GM18907 (cell line): ENCODE results near the gene RFX5.
"Not testable (repeated sequence)": the region's sequence is repeated elsewhere in the genome, so short reads cannot be mapped to it uniquely, and the experiment has no call there.

Source experiments
- ATAC-seq: cut with Tn5 transposase; IDR thresholded peaks from one replicate; pipeline ENCODE4 v1.9.1; 2021; ENCODE audit warnings: mild to moderate bottlenecking, moderate library complexity; ENCODE audit not compliant: unreplicated experiment

The RFX5 gene

GRCh38 chr1:151362308-151363155 is 15.5 kb upstream of the RFX5 start:
- no peak for ATAC-seq

GRCh38 chr1:151361883-151362282 is 14.8 kb upstream of the RFX5 start:
- no peak for ATAC-seq

GRCh38 chr1:151356696-151357095 is 9.6 kb upstream of the RFX5 start:
- ATAC-seq: no peak

GRCh38 chr1:151352021-151352718 is 5.1 kb upstream of the RFX5 start:
- no peak for ATAC-seq

GRCh38 chr1:151350323-151350722 is 3.3 kb upstream of the RFX5 start:
- ATAC-seq: not testable (repeated sequence)

GRCh38 chr1:151347523-151348246 is 633 bp upstream of the RFX5 start:
- ATAC-seq: no peak

GRCh38 chr1:151346082-151346768 is 827 bp downstream of the RFX5 start:
- ATAC-seq: no peak

GRCh38 chr1:151344291-151344690 is 2.8 kb downstream of the RFX5 start:
- ATAC-seq: no peak

GRCh38 chr1:151343587-151343986 is 3.5 kb downstream of the RFX5 start:
- ATAC-seq: no peak

- ATAC-seq: no peak
These were observed 4.5 kb downstream of the RFX5 start for GRCh38 chr1:151342569-151342968.

GRCh38 chr1:151342021-151342420 is 5.0 kb downstream of the RFX5 start:
- no peak for ATAC-seq

GRCh38 chr1:151340870-151341754 is 5.9 kb downstream of the RFX5 start:
- ATAC-seq: no peak

GRCh38 chr1:151336556-151336955 is 10.5 kb downstream of the RFX5 start:
- ATAC-seq: no peak

GRCh38 chr1:151334822-151335221 is 12.2 kb downstream of the RFX5 start:
- ATAC-seq: no peak

- ATAC-seq: peak; percentile 24
These were observed 19.0 kb downstream of the RFX5 start for GRCh38 chr1:151327903-151328674.

GRCh38 chr1:151327223-151327902 is 19.7 kb downstream of the RFX5 start, which contains the start of gene PI4KB:
TSS of gene PI4KB (minus strand) at chr1:151327416. CDS start at chr1:151316481, 10,935 bp downstream.
- peak; percentile 82 for ATAC-seq

GRCh38 chr1:151326619-151327222 is 20.3 kb downstream of the RFX5 start:
- peak; percentile 58 for ATAC-seq
